Measurements from ENCODE around the gene LRRC36.

LRRC36 gene

GRCh38 chr16:67391424-67392300 is 65.0 kb downstream of the LRRC36 start:
- DNase-seq (ENCODE audit: low read depth): no peak

GRCh38 chr16:67392301-67393059 is 65.9 kb downstream of the LRRC36 start:
- no peak for DNase-seq (ENCODE audit: low read depth)

GRCh38 chr16:67393111-67393787 is 66.6 kb downstream of the LRRC36 start, which contains the start of gene TPPP3:
Gene TPPP3, minus strand, starts transcription at chr16:67393498. Its CDS starts 2,387 bp downstream, at chr16:67391111.
- DNase-seq (ENCODE audit: low read depth): no peak

GRCh38 chr16:67393788-67394154 is 67.2 kb downstream of the LRRC36 start:
- DNase-seq (ENCODE audit: low read depth): no peak

GRCh38 chr16:67394155-67395104 is 67.8 kb downstream of the LRRC36 start:
- DNase-seq (ENCODE audit: low read depth): no peak

GRCh38 chr16:67395105-67395457 is 68.5 kb downstream of the LRRC36 start:
- no peak for DNase-seq (ENCODE audit: low read depth)

GRCh38 chr16:67395458-67396158 is 69.0 kb downstream of the LRRC36 start:
- DNase-seq (ENCODE audit: low read depth): no peak

GRCh38 chr16:67396159-67397035 is 69.8 kb downstream of the LRRC36 start:
- no peak for DNase-seq (ENCODE audit: low read depth)

GRCh38 chr16:67397036-67397801 is 70.6 kb downstream of the LRRC36 start:
- DNase-seq (ENCODE audit: low read depth): no peak

GRCh38 chr16:67397812-67398545 is 71.4 kb downstream of the LRRC36 start:
- no peak for DNase-seq (ENCODE audit: low read depth)

- DNase-seq (ENCODE audit: low read depth): no peak
Measured at GRCh38 chr16:67398546-67399217, 72.1 kb downstream of the LRRC36 start.

GRCh38 chr16:67399218-67399733 is 72.7 kb downstream of the LRRC36 start:
- no peak for DNase-seq (ENCODE audit: low read depth)

GRCh38 chr16:67399749-67400704 is 73.4 kb downstream of the LRRC36 start:
- DNase-seq (ENCODE audit: low read depth): no peak

GRCh38 chr16:67400901-67401300 is 74.3 kb downstream of the LRRC36 start:
- DNase-seq (ENCODE audit: low read depth): no peak

- DNase-seq (ENCODE audit: low read depth): no peak
Measured at GRCh38 chr16:67403976-67404555, 77.5 kb downstream of the LRRC36 start.

GRCh38 chr16:67404740-67405226 is 78.2 kb downstream of the LRRC36 start:
- DNase-seq (ENCODE audit: low read depth): no peak

Data from stimulated activated CD4-positive, alpha-beta T cell treated with anti-CD3 and anti-CD28 coated beads, Interleukin-2, amount 100 ng/mL, for 4 hours (primary cell).